Activated gamma-delta T cell treated with Interleukin-2 at 50 U/mL for 16 hours (primary cell): ENCODE data around the gene MMP21.

Experiments
- DNase-seq: peaks from one replicate; pipeline ENCODE4 v3.0.0-alpha.2; 2020

The MMP21 gene

DNA sequence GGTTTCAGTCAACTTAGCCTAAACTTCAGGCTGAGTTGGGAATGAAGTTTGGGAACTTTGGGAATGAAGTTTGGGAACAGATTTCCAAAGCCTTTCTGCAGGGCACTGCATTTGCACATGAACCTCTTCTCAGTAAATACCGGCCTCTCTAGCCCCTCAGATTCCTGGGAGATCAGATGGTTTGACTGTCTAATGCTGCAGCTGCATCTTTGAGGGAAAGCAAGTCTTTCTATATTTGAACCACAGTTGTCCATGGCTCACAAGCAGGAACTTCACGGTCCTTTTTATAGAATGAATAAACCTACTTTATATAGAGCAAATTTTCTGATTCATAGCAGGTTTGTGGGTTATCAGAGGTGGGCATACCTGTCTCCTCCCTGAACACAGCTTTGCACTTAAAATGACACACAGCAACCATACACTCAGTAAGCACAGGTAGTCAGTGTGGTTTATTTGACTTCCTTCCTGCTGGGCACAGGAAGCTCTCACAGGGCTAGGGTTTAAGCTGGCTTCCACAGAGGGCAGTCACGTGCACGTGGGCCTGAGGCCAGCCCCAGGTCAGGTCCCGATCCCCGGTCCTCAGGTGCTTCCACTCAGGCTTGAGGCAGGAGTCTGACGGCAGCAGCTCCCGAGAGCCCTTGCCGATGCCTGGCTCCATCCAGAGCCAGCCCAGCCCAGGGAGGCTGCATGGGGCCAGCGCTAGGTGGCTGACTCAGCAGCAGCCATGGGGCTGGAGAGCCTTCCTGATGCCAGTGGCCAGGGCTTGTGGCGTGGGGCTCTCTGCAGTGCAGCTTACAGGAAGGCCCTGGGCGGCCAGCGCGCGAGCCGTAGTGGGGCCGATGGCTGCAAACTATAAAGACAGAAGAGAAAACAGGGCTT, 12.8 kb upstream of the MMP21 start:
- no peak for DNase-seq

DNA sequence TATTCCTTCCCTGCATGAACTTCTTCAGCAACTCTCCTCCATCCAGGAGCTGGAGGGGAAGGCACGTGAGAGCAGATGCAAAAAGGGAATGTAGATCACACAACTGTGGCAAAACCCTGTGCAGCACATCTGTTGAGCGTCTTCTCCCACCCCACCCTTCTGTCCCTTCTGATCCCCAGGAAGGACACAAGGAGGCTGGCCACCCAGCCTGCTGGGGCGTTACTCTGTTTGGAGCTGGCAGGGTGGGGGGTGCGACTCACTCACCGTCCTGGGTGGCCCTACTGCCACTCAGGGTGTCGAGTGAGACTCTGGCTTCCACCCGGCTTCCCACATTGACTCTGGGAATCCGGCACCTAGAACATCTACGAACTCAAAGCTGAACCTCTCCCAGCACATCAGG, 10.2 kb upstream of the MMP21 start:
- no peak for DNase-seq

DNA sequence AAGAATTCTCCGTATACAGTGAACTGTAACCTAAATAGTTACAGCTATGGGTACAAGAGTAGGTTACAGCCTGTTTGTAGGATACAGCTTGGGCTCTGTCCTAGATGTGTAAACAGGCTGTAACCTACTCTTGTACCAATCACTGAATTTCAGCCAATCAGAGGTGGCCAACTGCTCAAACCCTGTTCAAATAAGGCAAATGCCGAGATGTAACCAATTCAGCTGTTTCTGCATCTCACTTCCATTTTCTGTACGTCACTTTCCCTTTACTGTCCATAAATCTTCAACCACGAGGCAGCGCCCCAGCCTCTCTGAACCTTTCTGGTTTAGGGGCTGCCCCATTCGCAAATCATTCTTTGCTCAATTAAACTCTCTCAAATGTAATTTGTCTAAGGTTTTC, 8.3 kb upstream of the MMP21 start:
- DNase-seq, result no peak

DNA sequence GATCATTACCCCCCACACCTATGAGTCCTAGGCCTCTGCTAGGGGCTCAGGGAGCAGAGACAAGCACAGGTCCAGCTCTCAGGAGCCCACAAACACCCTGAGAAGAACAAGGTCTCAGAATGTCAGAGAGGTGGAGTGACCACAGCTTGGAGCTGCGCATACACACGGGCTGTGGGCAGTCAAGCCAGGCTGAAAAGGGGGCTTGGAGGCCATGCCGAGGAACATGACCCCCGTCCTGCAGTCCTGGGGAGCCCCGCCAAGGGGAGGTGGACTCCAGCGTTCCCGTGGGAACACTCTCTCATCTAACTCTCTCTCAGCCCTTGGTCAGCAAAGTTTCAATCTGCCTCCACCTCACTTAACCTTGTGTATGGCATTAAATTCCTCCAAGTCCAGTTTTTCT, 7.8 kb upstream of the MMP21 start:
- no peak for DNase-seq

DNA sequence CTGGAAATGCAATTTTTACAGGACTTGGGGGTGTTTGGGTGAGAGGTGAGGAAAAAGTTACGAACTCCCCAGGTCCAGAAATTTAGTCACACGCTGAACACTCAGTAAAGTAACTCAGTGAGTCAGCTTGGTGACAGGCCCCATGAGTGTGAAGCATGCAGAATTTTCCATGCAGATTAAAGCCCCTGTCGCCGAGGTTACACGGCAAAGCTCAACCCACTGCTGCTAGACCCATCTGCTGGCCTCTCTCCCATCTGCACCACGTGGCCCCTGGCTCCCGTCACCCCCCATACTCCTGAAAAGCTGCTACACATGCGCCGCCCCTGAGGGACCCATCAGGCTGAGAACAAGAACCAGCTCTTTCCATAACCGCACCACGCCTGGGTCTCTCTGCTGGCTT, 7.0 kb upstream of the MMP21 start:
- no peak for DNase-seq

DNA sequence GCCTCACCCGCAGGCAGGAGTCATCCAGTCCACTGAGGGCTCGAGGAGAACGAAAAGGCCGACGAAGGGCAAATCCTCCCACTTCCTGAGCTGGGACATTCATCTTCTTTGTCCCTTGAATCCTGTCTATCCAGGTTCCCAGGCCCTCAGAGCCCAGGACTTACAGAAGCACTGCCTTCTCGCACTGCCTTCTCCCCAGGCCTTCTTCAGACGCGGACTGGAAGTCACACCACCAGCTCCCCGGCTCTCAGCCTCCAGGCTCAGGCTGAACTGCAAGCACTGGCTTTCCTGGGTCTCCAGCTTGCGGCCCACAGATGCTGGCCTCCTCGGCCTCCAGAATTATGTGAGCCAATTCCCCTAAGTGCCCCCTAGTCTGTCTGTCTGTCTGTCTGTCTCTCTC, 6.4 kb upstream of the MMP21 start:
- DNase-seq, result no peak

DNA sequence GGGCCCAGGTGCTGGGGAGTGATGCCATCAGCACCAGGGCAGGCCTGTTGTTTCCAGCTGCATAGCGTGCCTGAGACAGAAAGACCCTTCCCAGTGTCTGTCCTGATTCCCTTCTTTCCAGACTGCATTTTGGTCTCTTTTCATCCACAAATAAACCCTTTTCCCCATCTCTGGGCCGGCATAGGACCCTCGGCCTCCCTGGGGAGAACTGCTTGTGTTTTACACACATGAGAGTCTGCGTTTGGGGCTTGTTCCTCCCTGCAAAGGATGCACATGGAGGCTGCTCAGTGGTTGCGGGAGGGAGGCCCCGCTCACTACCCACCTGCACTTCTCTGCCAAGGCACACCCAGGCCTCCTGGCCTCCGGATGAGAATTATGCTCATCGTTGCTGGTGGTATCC, 5.8 kb upstream of the MMP21 start:
- no peak for DNase-seq

DNA sequence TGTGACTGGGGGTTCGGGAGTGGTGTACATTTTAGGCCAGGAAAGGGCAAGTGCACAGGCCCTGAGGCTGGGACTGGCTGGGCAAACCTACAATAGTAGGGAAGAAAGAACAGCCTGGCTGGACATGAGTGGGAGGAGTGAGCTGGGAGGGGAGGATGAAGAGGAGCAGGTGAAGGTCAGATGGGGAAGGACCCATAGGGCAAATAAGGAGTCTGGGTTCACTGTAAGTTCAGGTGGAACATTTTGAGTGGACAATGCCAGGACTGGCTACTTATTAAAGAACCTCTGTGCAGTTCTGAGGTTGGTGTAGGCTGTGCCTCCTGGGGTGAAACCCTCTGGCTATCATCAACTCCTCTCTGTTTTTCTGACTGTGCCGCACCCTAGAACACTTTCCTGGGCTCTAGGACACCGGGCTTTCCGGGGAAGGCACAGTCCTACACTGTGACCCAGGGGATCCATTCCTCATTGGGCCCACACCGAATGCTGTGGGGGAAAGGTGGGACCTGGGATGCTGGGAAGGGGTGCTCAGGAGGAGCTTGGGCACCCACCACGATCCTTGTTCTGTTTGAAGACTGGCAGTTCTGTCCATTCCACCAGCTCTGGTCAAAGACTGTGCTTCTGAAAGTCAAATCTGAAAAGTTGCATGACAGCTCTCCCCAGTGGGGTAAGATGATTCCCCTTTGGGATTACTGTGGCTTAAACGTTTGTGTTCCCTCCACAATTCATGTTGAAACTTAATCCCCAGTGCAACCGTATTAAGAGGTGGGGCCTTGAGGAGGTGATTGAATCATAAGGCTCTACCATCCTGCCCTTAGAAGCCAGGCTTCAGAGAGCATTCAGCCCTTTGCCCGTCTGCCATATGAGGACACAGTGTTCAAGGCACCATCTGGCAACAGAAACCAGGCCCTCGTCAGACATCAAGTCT, 4.0 kb upstream of the MMP21 start:
- DNase-seq, result no peak

DNA sequence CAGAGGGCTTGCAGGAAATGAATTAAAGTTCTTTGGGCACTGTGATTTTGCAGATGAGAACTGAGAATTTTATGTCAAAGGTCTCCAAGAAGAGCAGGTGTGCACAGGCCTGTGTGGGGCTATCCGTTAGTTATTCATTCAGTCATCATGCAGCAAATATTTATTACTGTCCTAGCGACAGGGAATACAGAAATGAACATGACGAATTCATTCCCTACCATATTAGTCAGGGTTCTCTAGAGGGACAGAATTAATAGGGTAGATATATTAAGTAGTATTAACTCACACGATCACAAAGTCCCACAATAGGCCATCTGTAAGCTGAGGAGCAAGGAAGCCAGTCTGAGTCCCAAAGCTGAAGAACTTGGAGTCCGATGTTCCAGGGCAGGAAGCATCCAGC, 2.9 kb upstream of the MMP21 start:
- no peak for DNase-seq

DNA sequence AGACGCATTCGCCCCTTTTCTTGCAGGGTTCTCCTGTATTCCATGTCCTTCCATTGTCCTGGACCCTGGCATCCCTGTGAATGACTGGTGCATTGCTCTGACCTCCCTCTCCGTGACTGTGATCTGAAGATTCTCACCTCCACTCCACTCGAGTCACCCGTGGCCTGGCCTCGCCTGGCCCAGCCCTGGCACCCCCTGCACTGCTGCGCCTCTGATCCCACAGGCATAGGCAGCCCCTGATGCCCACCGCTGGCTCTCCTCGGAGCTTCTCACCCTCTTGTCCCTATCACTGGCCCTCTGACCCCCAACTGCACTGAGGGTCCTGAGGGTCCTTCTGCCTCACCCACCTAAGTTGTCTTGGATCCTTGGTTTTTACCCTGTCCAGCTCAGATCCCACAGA, 2.2 kb upstream of the MMP21 start:
- DNase-seq, result no peak

DNA sequence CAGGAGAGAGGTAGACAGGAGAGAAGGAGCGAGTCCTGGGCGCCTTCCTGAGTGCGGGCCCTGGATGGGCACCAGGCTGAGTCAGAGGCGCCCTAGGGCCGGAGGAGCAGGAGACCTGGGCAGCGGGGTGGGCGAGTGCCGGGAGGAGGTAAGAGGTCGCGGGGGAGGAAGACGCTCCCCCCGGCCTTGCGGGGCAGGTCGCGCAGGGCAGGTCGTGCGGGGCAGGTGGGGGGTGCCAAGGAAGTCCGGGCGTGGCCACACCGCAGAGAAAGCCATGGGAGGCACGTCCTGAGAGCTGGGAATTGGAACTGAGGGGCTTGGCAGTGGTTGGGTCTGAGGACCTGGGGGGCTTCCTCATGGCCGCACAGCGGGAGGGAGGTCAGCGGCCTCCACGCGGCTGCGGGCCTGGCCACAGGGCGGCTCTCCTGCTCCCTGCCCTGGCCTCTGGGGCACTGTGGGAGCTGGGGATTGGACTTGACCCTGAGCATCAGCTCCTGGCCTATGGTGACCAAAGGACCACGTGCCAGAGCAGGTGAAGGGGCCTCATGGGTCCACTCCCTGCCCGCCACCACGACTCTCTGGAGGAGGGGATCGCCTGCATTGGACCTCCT, 935 bp downstream of the MMP21 start:
- no peak for DNase-seq

DNA sequence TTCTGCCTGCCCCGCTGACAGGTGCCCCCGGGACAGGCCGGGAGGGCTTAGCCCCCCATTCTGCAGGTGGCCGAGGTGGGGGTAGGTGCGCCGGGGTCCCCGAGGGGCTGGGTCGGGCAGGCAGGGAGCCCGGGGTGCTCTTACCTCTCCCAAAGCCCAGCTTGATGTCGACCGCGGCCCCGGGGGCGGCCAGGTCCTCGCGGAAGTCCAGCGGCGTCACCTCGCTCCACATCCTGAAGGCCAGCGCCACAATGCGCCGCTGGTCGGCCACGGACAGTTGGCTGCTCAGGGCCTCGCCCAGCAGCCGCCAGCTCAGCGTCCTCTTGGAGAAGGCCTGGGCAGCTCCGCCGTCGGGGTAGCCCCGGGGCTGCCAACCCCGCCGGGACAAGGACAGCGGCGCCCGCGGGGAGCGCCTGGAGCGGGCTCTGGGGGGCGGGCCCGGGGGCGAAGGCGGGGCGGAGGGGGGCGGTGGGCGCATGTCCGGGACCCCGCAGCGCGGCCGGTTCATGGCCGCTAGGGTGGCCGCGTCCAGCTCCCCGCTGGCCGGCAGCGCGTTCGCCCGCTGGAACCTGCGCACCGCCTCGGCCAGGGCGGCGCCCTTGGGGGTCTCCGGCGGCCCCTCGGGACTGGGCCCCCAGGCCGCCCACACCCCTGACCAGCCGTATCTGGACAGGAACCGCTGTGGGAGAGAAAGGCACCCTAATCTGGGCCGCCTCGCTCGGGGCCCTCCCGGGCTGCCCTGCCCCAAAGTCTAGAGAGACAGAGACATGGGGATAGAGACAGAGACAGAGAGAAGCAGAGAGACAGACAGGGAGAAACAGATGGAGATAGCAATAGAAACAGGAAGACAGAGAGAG, 1.7 kb downstream of the MMP21 start:
- DNase-seq, result no peak

DNA sequence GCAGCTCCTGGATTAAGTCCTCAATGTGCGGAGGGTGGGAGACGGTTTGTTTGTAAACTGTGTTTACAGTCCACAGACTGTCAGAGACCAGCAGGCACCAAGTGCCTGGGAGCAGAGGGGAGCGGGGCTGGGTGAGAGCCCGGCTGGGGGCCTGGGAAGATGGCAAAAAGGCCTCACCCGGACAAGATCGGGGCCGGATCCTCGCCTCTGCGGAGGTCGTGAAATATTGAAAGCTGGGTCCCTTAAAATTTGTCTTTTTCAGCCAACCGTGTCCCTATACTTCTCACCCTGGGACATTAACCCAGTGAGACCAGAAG, 2.8 kb downstream of the MMP21 start:
- DNase-seq, result no peak

DNA sequence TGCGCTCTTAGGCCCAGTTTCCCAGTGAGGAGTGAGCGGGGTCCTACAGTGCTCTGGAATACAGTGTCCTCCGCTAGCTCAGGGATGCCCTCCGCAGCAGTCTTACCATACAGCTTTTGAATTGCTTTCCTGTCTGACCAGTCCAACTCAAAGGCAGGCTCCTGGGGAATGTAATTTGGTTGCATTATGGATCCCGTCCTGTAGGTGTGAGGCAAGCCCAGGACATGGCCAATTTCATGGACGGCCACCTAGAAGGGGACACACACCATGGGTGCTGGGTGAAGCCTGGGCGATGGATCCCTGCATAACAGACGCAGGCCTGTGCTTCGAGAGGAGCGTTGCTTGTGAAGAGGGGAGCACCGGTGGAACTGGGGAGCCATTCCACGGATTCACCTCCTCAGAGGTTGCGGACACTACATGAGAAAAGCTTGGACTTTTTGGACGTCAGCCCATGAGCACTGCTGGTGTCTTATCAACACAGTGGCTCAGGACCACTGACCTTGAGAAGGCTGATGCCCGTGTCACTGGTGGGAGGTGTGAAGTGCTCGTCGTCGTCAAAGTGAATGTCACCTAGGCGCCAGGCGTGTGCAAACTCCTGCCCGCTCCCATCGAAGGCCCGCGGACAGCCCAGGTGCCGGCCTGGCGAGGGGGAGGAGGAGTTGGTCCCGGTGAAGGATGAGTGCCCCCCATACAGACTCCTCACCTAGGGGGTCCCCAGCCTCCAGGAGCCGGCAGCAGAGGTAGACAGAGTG, 3.3 kb downstream of the MMP21 start:
- DNase-seq, result no peak

DNA sequence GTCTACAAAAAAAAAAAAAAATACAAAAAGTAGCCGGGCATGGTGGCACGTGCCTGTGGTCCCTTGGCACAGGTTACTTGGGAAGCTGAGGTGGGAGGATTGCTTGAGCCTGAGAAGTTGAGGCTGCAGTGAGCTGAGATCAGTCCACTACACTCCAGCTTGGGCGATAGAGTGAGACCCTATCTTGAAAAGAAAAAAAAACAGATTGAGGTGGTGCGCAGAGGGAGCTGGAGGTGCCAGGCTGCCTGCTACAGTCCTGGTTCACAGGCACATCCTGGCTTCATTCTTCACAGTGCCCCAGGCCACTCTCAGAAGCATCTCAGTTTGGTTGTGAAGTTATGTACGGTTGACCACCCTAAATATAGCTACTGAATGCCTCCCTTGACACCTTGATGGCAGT, 4.8 kb downstream of the MMP21 start:
- DNase-seq, result no peak

DNA sequence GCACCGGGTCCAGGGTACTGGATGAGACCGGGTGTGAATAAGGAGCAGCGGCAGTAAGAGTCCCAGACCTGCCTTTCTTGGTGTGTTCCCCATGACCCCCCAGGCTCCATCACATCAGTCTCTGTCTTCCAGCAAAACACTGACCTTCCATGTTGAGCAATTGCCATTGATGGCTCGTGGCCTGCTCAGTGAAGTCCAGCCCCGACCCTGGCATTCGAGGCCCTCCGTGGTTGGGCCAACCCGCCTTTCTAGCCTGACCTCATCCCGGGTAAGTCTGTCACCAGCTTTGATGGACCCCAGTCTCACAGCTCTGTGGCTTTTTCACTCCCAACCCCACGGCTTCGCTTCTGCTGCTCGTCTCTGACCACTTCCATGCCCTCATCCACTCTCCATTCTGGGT, 6.4 kb downstream of the MMP21 start:
- no peak for DNase-seq

DNA sequence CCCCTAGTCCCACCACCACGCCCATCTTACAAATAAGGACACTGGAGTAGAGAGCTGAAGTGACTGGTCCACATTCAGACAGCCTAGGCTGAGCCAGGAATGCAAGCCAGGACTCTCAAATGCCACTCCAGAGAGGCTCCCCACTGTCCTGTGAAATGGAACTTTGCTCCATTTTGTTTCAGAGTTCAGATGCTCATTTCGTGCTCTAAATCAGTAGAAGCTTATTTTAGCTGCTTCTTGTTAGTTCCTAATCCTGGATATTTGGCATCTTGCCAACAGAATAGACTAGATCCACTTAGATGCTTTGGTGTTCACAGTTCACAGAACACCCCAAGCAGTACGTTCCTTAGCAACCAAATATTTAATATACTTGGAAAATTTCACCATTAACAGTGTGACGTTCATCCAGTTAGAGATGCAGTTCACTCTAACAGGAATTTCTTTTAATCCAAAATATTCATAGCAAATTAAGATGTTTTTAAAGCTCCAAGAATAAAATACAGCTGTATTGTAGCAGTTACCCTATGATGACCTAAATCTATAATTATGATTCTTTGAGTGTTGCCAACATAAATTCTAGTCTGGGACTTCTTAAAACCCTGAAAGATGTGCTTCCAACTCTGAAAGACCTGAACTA, 7.3 kb downstream of the MMP21 start:
- DNase-seq, result no peak

DNA sequence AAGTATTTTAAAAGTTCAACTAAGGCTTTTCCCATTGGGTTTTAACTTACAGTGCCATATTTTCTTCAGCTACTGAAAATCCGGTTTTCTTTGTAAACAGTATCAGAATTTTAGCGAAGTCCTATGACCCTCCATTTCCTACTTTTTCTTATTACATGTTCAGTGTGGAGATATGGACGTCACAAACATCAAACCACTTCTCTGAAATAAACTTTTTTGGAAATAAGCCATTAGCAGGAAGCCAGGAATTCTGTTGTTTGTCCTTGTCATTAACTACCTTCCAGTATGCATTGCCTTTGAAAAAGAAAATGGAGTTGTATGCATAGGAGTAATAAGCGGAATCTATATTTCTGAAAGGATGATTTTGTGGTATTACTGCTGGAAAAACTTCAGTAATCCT, 9.1 kb downstream of the MMP21 start:
- DNase-seq, result no peak

DNA sequence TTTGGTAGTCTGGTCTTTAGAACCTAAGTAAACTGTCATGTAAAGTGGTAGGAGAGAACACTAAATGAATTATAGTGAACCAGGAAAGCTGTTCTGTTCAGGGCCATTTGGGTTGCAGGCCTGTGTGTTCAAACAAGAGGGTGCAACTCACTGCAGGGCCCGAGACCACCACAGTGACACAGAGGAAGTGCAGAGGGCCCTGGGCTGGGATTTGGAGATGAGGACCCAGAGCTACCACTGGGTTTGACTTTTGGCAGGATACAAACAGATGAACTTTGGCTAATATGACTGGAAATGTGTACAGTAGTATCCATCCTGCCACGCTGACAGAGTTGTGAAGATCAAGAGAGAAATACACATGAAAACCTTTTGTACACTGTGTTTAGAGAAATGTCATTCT, 9.8 kb downstream of the MMP21 start:
- DNase-seq, result no peak

DNA sequence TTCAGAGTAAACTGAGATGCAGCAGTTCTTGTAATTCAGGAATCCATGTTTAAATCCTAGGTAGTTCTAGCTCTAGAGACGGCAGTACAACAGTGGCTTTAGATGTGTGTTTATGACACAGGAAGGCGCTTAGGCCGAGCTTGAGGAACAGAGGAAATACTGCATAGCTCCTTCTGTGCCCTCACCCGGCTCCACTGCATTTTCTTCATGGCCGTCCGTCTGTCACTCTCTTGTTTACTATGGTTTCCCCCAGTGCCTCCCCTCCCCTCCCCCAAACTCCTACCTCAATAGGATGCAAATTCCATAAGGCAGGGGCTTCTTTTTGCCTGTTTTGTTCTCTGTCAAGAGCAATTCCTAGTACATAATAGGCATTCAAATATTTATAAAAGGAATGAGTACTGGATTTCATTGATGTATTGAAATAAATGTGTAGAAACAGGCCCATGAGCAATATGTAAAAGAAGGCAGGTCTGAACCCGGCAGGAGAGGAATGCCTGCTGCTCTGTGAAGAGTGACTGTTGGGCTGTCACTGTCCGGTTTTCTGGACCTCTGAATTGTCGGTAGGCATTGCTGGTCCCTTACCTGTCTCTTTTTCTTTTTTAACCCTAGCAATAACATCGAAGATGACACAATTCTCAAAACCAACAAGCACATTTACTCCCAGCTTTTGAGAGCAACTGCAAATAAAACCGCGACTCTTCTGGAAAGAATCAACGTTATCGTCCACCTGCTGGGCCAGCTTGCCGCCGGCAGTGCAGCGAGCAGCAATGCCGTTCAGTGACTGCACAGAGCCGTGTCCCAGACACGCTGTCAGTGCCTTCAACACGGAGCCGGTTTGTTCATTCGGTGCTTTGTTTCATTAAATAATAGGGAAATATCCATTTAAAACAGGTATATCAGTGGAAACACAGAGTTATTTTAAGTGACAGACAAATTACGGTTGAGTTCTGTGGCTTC, 12.7 kb downstream of the MMP21 start:
- DNase-seq, result no peak
